Coronary artery (tissue), 2 donors: ENCODE results near the gene CCDC86.

ENCODE experiments used
- DNase-seq: peaks from one replicate; pipeline ENCODE4 v3.0.0-alpha.2; 2017; ENCODE audit warnings: low spot score
- H3K27ac ChIP-seq, 2 donors: fragments of 200-600 bp; sonication (generic); one replicate each; pipeline ENCODE4 v1.5.1; 2016 to 2019
- H3K4me3 ChIP-seq: fragments of 200-600 bp; sonication (generic); 2 replicates; pipeline ENCODE4 v1.5.1; 2016; ENCODE audit warnings: mild to moderate bottlenecking, moderate library complexity
- CTCF ChIP-seq: fragments of 200-600 bp; sonication (generic); IDR thresholded peaks from one replicate; pipeline ENCODE4 v1.5.1; 2019; ENCODE audit warnings: antibody characterized with exemption

Gene CCDC86

GRCh38 chr11:60871378-60872061, 29.6 kb downstream of the CCDC86 start:
- DNase-seq: no peak
- Histone ChIP-seq H3K4me3 (no peak overlapping the region), H3K27ac (no peak overlapping the region)
- no peak for TF ChIP-seq CTCF

GRCh38 chr11:60872124-60872960, 30.4 kb downstream of the CCDC86 start:
- Histone ChIP-seq H3K4me3 (no peak overlapping the region), H3K27ac (no peak overlapping the region)
- no peak for TF ChIP-seq CTCF
- DNase-seq: no peak

GRCh38 chr11:60872961-60873524, 31.1 kb downstream of the CCDC86 start:
- H3K27ac ChIP-seq: no peak overlapping the region
- DNase-seq: no peak
- H3K4me3 ChIP-seq: no peak overlapping the region
- TF ChIP-seq CTCF: no peak

DNA sequence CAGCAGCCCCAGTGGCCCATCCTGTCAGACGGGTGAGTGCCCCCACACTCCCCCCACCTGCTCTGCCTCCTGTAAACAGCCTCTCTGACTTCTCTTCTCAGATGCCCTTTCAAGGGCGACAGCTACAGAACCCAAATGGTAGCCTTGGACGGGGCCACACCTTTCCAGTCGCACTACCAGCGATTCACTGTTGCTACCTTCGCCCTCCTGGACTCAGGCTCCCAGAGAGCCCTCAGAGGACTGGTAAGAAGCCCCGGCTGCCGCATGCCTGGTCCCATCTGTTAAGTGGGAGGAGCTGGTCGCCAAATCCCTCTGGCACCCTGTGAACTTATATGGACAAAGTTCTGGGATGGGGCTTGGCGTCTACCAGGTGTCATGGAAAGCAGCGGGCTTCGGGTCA, 31.6 kb downstream of the CCDC86 start:
- Histone ChIP-seq H3K27ac (no peak overlapping the region), H3K4me3 (no peak overlapping the region)
- no peak for DNase-seq
- TF ChIP-seq CTCF: no peak

- DNase-seq: no peak
- no peak for TF ChIP-seq CTCF
- Histone ChIP-seq H3K27ac (no peak overlapping the region), H3K4me3 (no peak overlapping the region)
Observed at GRCh38 chr11:60874421-60875365, 32.8 kb downstream of the CCDC86 start.

GRCh38 chr11:60875366-60876167, 33.7 kb downstream of the CCDC86 start:
- H3K4me3 ChIP-seq: no peak overlapping the region
- no peak for TF ChIP-seq CTCF
- no peak for DNase-seq
- no peak overlapping the region for H3K27ac ChIP-seq
